KMS-11 (cell line): ENCODE data around the gene PTPRN2.
"Not testable (repeated sequence)": the region's sequence is repeated elsewhere in the genome, so short reads cannot be mapped to it uniquely, and the experiment has no call there.

ENCODE experiments used
- H2AFZ ChIP-seq: fragments of 200-600 bp; sonication (generic); 2 replicates; pipeline ENCODE4 v1.6.1; 2016; ENCODE audit warnings: antibody characterized with exemption, mixed run types, low read depth
- H3K27ac ChIP-seq: fragments of 200-600 bp; sonication (generic); 2 replicates; pipeline ENCODE4 v1.6.1; 2016; ENCODE audit warnings: mild to moderate bottlenecking, mixed run types
- H3K27me3 ChIP-seq: fragments of 200-600 bp; sonication (generic); 2 replicates; pipeline ENCODE4 v1.6.1; 2017; ENCODE audit warnings: mild to moderate bottlenecking, low read depth, mixed run types, moderate library complexity; ENCODE audit not compliant: insufficient read depth
- H3K36me3 ChIP-seq: fragments of 200-600 bp; sonication (generic); 2 replicates; pipeline ENCODE4 v1.6.1; 2017; ENCODE audit warnings: mild to moderate bottlenecking, mixed run types; ENCODE audit not compliant: insufficient read depth
- H3K4me1 ChIP-seq: fragments of 200-600 bp; sonication (generic); 2 replicates; pipeline ENCODE4 v1.6.1; 2016; ENCODE audit warnings: mild to moderate bottlenecking, low read depth, mixed run types; ENCODE audit not compliant: poor library complexity, severe bottlenecking
- H3K4me2 ChIP-seq: fragments of 200-600 bp; sonication (generic); 2 replicates; pipeline ENCODE4 v1.7.0; 2016; ENCODE audit warnings: mild to moderate bottlenecking, mixed run types
- H3K4me3 ChIP-seq: fragments of 200-600 bp; sonication (generic); IDR thresholded peaks from 2 replicates; pipeline ENCODE4 v1.6.1; 2017; ENCODE audit warnings: low read depth, low read length, mixed read lengths; ENCODE audit not compliant: insufficient read depth
- H3K79me2 ChIP-seq: fragments of 200-600 bp; sonication (generic); 2 replicates; pipeline ENCODE4 v1.6.1; 2016; ENCODE audit warnings: low read depth, mixed run types; ENCODE audit not compliant: insufficient read depth
- H3K9ac ChIP-seq: fragments of 200-600 bp; sonication (generic); 2 replicates; pipeline ENCODE4 v1.6.1; 2016; ENCODE audit warnings: mild to moderate bottlenecking, mixed run types
- H4K20me1 ChIP-seq: fragments of 200-600 bp; sonication (generic); 2 replicates; pipeline ENCODE4 v1.6.1; 2016; ENCODE audit warnings: mild to moderate bottlenecking, mixed run types; ENCODE audit not compliant: insufficient read depth
- TF ChIP-seq, protein P1 (sequence below): fragments of 200-600 bp; sonication (generic); conservative IDR thresholded peaks from 2 replicates; pipeline ENCODE4 v1.6.1; 2017; ENCODE audit warnings: low read depth, mild to moderate bottlenecking, antibody characterized with exemption, low read length, moderate library complexity, mixed read lengths

PTPRN2 gene

DNA sequence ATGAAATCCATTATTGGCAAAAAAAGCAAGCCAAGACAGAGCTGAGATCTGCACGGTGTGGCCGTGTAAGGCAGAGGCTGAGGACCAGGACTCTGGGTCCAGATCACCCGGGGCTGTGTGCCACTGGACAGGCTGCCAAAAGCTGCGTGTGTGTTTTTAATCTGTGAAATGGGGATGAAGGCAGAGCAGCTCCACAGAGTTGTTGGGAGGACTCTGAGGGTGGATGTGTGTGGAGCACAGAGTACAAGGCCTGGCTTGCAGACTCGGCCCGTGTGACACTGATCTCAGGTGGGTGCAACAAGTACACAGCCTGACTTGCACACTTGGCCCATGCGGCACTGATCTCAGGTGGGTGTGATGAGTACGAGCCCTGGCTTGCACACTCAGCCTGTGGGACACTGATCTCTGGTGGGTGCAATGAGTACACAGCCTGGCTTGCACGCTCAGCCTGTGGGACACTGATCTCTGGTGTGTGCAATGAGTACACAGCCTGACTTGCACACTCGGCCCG, 921.0 kb downstream of the PTPRN2 start:
- H3K9ac ChIP-seq = no peak overlapping the region
- no peaks in the 10 kb centered on the region for H4K20me1 ChIP-seq
- no peaks in the 10 kb centered on the region for H3K79me2 ChIP-seq
- no peaks in the 10 kb centered on the region for H3K36me3 ChIP-seq
- no peaks in the 10 kb centered on the region for H3K4me1 ChIP-seq
- H2AFZ ChIP-seq = no peak overlapping the region
- H3K4me3 ChIP-seq = no peak overlapping the region
- H3K4me2 ChIP-seq = no peak overlapping the region
- H3K27me3 ChIP-seq = peaks cover 37% of the 10 kb centered on the region
- H3K27ac ChIP-seq = no peak overlapping the region
- TF ChIP-seq, protein P1, sequence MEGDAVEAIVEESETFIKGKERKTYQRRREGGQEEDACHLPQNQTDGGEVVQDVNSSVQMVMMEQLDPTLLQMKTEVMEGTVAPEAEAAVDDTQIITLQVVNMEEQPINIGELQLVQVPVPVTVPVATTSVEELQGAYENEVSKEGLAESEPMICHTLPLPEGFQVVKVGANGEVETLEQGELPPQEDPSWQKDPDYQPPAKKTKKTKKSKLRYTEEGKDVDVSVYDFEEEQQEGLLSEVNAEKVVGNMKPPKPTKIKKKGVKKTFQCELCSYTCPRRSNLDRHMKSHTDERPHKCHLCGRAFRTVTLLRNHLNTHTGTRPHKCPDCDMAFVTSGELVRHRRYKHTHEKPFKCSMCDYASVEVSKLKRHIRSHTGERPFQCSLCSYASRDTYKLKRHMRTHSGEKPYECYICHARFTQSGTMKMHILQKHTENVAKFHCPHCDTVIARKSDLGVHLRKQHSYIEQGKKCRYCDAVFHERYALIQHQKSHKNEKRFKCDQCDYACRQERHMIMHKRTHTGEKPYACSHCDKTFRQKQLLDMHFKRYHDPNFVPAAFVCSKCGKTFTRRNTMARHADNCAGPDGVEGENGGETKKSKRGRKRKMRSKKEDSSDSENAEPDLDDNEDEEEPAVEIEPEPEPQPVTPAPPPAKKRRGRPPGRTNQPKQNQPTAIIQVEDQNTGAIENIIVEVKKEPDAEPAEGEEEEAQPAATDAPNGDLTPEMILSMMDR = no peak

DNA sequence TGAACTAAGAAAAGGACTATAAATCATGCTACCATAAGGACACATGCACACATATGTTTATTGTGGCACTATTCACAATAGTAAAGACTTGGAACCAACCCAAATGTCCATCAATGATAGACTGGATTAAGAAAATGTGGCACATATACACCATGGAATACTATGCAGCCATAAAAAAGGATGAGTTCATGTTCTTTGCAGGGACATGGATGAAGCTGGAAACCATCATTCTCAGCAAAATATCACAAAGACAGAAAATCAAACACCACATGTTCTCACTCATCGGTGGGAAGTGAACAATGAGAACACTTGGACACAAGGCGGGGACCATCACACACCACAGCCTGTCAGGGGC, 922.0 kb downstream of the PTPRN2 start:
- H3K79me2 ChIP-seq, H3K4me2 ChIP-seq: not testable (repeated sequence)

DNA sequence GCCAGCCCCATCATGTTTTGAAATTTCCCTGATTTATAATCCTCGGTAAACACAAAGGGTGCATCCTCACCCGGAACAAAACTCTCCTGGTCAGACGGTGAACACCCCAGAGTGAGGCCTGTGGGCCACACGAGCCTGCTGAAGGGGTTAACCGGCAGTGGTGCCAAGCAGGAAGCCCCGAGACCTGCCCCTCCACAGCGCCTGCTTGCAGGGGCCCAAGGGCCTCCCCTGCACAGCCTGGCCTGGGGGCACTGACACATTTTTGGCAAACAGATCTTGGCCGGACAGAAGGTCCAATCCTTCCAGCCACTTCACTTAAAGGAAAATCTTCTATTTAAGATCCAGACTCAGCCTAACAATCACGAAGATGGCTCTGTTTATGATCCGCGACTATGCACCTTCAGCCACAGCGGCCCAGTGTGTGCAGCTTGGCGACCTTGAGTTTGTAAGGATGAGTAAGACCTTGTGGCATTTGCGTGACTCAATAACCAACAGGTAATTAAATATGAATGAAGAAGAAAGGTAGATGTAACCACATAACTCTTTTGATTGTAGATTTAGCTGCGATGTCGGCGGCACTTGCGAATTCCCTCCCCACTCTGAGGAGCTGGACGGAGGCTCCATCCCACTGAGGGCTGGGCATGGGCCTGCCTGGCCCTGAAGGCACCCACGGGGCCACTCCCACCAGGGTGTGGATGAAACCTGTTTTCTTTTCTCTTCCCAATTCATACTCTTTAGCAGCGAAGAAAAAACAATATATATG, 922.6 kb downstream of the PTPRN2 start:
- H3K4me2 ChIP-seq = no peak overlapping the region
- TF ChIP-seq, protein P1 = no peak
- no peaks in the 10 kb centered on the region for H3K79me2 ChIP-seq
- H3K36me3 ChIP-seq = no peaks in the 10 kb centered on the region
- H3K27me3 ChIP-seq = peaks cover 27% of the 10 kb centered on the region
- H3K4me1 ChIP-seq = no peaks in the 10 kb centered on the region
- no peak overlapping the region for H3K27ac ChIP-seq
- H4K20me1 ChIP-seq = no peaks in the 10 kb centered on the region
- no peak overlapping the region for H3K4me3 ChIP-seq
- H3K9ac ChIP-seq = no peak overlapping the region
- no peak overlapping the region for H2AFZ ChIP-seq

More for the DNA sequence above, 922.0 kb downstream of the PTPRN2 start:
- not testable (repeated sequence) for H3K4me3 ChIP-seq, H4K20me1 ChIP-seq, H3K4me1 ChIP-seq, H3K27ac ChIP-seq, H3K9ac ChIP-seq, H2AFZ ChIP-seq, H3K36me3 ChIP-seq
- peaks cover 31% of the 10 kb centered on the region for H3K27me3 ChIP-seq

DNA sequence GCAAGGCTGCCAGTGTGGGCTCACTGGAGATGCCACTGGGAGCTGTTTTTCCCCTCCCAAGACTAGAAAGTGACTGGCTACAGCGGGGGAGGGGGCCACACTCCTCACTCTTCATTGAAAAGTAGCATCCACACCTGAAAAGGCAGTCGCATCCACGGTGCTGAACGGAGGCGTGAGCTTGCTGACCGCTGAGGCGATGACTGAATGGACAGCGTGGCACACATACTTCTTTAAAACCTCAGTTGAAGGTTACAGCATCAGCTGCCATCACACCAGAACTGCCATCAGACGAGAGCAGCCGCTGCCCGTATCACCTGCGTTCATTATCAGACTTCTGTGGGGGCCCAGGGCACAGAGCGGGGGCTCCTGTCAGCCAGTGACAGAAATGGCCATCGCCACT, 923.6 kb downstream of the PTPRN2 start:
- Histone ChIP-seq H3K27me3 (peaks cover 20% of the 10 kb centered on the region), H3K4me1 (no peaks in the 10 kb centered on the region), H2AFZ (no peak overlapping the region), H4K20me1 (no peaks in the 10 kb centered on the region), H3K9ac (no peak overlapping the region), H3K36me3 (no peaks in the 10 kb centered on the region), H3K4me3 (no peak overlapping the region), H3K79me2 (no peaks in the 10 kb centered on the region), H3K4me2 (no peak overlapping the region), H3K27ac (no peak overlapping the region)
- TF ChIP-seq, protein P1 = no peak
